ENCODE results near the gene ASH1L.

ASH1L gene

GRCh38 chr1:155322953-155323728 is 239.5 kb downstream of the ASH1L start:
- TF ChIP-seq CTCF (conservative IDR thresholded peaks at IDR 0.05; ENCODE audit: low read length): peak; percentile 61
- peak; percentile 95 for DNase-seq (ENCODE audit: low read depth)
- peak overlapping the region; percentile 93 for H3K4me3 ChIP-seq (ENCODE audit: low read length)

- no peak for TF ChIP-seq CTCF (conservative IDR thresholded peaks at IDR 0.05; ENCODE audit: low read length)
- peak overlapping the region; percentile 93 for H3K4me3 ChIP-seq (ENCODE audit: low read length)
- DNase-seq (ENCODE audit: low read depth): no peak
These were observed 240.0 kb downstream of the ASH1L start for GRCh38 chr1:155322571-155322952.

- DNase-seq (ENCODE audit: low read depth): no peak
- TF ChIP-seq CTCF (conservative IDR thresholded peaks at IDR 0.05; ENCODE audit: low read length): no peak
- H3K4me3 ChIP-seq (ENCODE audit: low read length): peak overlapping the region; percentile 93
These were observed 240.7 kb downstream of the ASH1L start for GRCh38 chr1:155321639-155322503.

- H3K4me3 ChIP-seq (ENCODE audit: low read length): peak within 1 kb of the TSS; percentile 93
- TF ChIP-seq CTCF (conservative IDR thresholded peaks at IDR 0.05; ENCODE audit: low read length): no peak
- peak; percentile 51 for DNase-seq (ENCODE audit: low read depth)
These were observed 241.7 kb downstream of the ASH1L start, which contains the start of gene RUSC1 for GRCh38 chr1:155320661-155321617. Gene RUSC1, plus strand, starts transcription at chr1:155320894. Its CDS starts 880 bp downstream, at chr1:155321774.

- H3K4me3 ChIP-seq (ENCODE audit: low read length): peak overlapping the region; percentile 93
- DNase-seq (ENCODE audit: low read depth): no peak
- no peak for TF ChIP-seq CTCF (conservative IDR thresholded peaks at IDR 0.05; ENCODE audit: low read length)
These were observed 242.4 kb downstream of the ASH1L start for GRCh38 chr1:155320252-155320651.

GRCh38 chr1:155319536-155319935 is 243.1 kb downstream of the ASH1L start:
- DNase-seq (ENCODE audit: low read depth): no peak
- no peak for TF ChIP-seq CTCF (conservative IDR thresholded peaks at IDR 0.05; ENCODE audit: low read length)

More at GRCh38 chr1:155319536-155319935, 243.1 kb downstream of the ASH1L start:
- no peak overlapping the region for H3K4me3 ChIP-seq (ENCODE audit: low read length)

All from AG10803 (cell line).